Liver (tissue), 9 donors: ENCODE results near the gene THADA. TPM values are rescaled to one million over a fixed set of nuclear protein-coding genes. Genes with fewer than 3 reads are reported as not detected.

Experiments
- DNase-seq: peaks from one replicate; pipeline ENCODE4 v3.0.0-alpha.2; 2017; ENCODE audit warnings: low spot score
- H3K27ac ChIP-seq, 2 donors: one replicate each; pipeline ENCODE4 v1.7.0; 2013; ENCODE audit warnings: inconsistent platforms in 2 of 2, low read length in 2 of 2, control low read depth in 1 of 2, low read depth in 1 of 2, mild to moderate bottlenecking in 1 of 2
- H3K27me3 ChIP-seq, 4 donors: one replicate each; pipeline versions ENCODE4 v1.6.1 to v1.7.0; 2013; ENCODE audit warnings: low read length in 3 of 4, inconsistent platforms in 1 of 4, mild to moderate bottlenecking in 1 of 4, moderate library complexity in 1 of 4; ENCODE audit not compliant: control insufficient read depth in 4 of 4, insufficient read depth in 4 of 4
- H3K36me3 ChIP-seq, 4 donors: one replicate each; pipeline versions ENCODE4 v1.6.1 to v1.7.0; 2013; ENCODE audit warnings: low read length in 3 of 4, mild to moderate bottlenecking in 3 of 4, low read depth in 1 of 4, moderate library complexity in 1 of 4; ENCODE audit not compliant: control insufficient read depth in 4 of 4, insufficient read depth in 3 of 4
- H3K4me1 ChIP-seq, 4 donors: one replicate each; pipeline versions ENCODE4 v1.6.1 to v1.7.0; 2013; ENCODE audit warnings: low read length in 3 of 4, mild to moderate bottlenecking in 3 of 4, moderate library complexity in 1 of 4; ENCODE audit not compliant: control insufficient read depth in 4 of 4, insufficient read depth in 4 of 4
- H3K4me3 ChIP-seq, 3 donors: one replicate each; pipeline versions ENCODE4 v1.6.1 to v1.7.0; 2013; ENCODE audit warnings: low read length in 3 of 3, control low read depth in 1 of 3, low read depth in 1 of 3, mild to moderate bottlenecking in 1 of 3
- H3K9ac ChIP-seq, 2 donors: one replicate each; pipeline ENCODE4 v1.7.0; 2013; ENCODE audit warnings: low read length in 2 of 2, mild to moderate bottlenecking in 2 of 2, moderate library complexity in 2 of 2, control low read depth in 1 of 2, low read depth in 1 of 2
- H3K9me3 ChIP-seq, 4 donors: one replicate each; pipeline versions ENCODE4 v1.6.1 to v1.7.0; 2013; ENCODE audit warnings: low read length in 3 of 4; ENCODE audit not compliant: control insufficient read depth in 4 of 4
- ATF3 ChIP-seq: IDR thresholded peaks from 2 replicates; pipeline ENCODE4 v1.6.1; 2016; ENCODE audit warnings: antibody characterized with exemption
- CTCF ChIP-seq: fragments of 150-350 bp; IDR thresholded peaks from 2 replicates; pipeline ENCODE4 v1.5.1; 2017; ENCODE audit warnings: improper control_type of control experiment, low read depth, low read length; ENCODE audit not compliant: missing input control
- EGR1 ChIP-seq, 2 donors: IDR thresholded peaks; 2 replicates each; pipeline ENCODE4 v1.6.1; 2016 to 2018; ENCODE audit warnings: antibody characterized with exemption in 2 of 2, low read depth in 2 of 2
- FOXA1 ChIP-seq: IDR thresholded peaks from 2 replicates; pipeline ENCODE4 v1.6.1; 2016; ENCODE audit warnings: antibody characterized with exemption
- GABPA ChIP-seq, 2 donors: IDR thresholded peaks in 1 of 2; conservative IDR thresholded peaks in 1 of 2; 2 replicates each; pipeline ENCODE4 v1.6.1; 2016; ENCODE audit warnings: antibody characterized with exemption in 2 of 2, mild to moderate bottlenecking in 1 of 2, moderate library complexity in 1 of 2
- HNF4A ChIP-seq, 2 donors: conservative IDR thresholded peaks; 2 replicates each; pipeline ENCODE4 v1.6.1; 2016; ENCODE audit warnings: antibody characterized with exemption in 2 of 2, mild to moderate bottlenecking in 2 of 2
- HNF4G ChIP-seq: IDR thresholded peaks from 2 replicates; pipeline ENCODE4 v1.6.1; 2016; ENCODE audit warnings: antibody characterized with exemption
- JUND ChIP-seq, 2 donors: IDR thresholded peaks; 2 replicates each; pipeline ENCODE4 v1.6.1; 2016; ENCODE audit warnings: antibody characterized with exemption in 2 of 2
- MAX ChIP-seq: IDR thresholded peaks from 2 replicates; pipeline ENCODE4 v1.6.1; 2016; ENCODE audit warnings: antibody characterized with exemption
- NR2F2 ChIP-seq: IDR thresholded peaks from 2 replicates; pipeline ENCODE4 v1.6.1; 2016; ENCODE audit warnings: antibody characterized with exemption
- RAD21 ChIP-seq, 2 donors: IDR thresholded peaks; 2 replicates each; pipeline ENCODE4 v1.6.1; 2016; ENCODE audit warnings: antibody characterized with exemption in 2 of 2, mild to moderate bottlenecking in 2 of 2
- REST ChIP-seq: IDR thresholded peaks from 2 replicates; pipeline ENCODE4 v1.6.1; 2016; ENCODE audit warnings: antibody characterized with exemption, mild to moderate bottlenecking
- RXRA ChIP-seq, 2 donors: IDR thresholded peaks; 2 replicates each; pipeline ENCODE4 v1.6.1; 2017 to 2018; ENCODE audit warnings: antibody characterized with exemption in 2 of 2, mild to moderate bottlenecking in 1 of 2
- SP1 ChIP-seq: IDR thresholded peaks from 2 replicates; pipeline ENCODE4 v1.6.1; 2018; ENCODE audit warnings: antibody characterized with exemption, mild to moderate bottlenecking
- TAF1 ChIP-seq: conservative IDR thresholded peaks from 2 replicates; pipeline ENCODE4 v1.6.1; 2016; ENCODE audit warnings: antibody characterized with exemption, mild to moderate bottlenecking
- YY1 ChIP-seq: IDR thresholded peaks from 2 replicates; pipeline ENCODE4 v1.6.1; 2016; ENCODE audit warnings: antibody characterized with exemption, mild to moderate bottlenecking
- ZBTB33 ChIP-seq: IDR thresholded peaks from 2 replicates; pipeline ENCODE4 v1.6.1; 2016; ENCODE audit warnings: antibody characterized with exemption
- WGBS: extraction: QIAGEN DNeasy Blood & Tissue Kit; methylation state at CpG from one replicate; pipeline ENCODE4 v1.1.7; 2013; 5-methylcytosine and 5-hydroxymethylcytosine counted together
- polyA plus RNA-seq, 2 donors: library from polyadenylated mRNA; stranded (reverse) in 1 of 2; unstranded in 1 of 2; fragments of 200-250 nt in 1 of 2; fragments of >200 nt in 1 of 2; fragmentation: Nextera tagmentation in 1 of 2; extraction: Ambion mirVana in 1 of 2; gene quantifications; one replicate each; pipeline versions ENCODE4 v1.2.1 to v1.2.3, GENCODE V29; 2013 to 2015
- total RNA-seq, 2 donors: library from RNA; depleted of rRNA; stranded (reverse); fragments of >200 nt; gene quantifications; one replicate each; pipeline ENCODE4 v1.2.3, GENCODE V29; 2014
- donor health status: healthy.
- donor health status: healthy.
- donor health status: healthy.
- donor health status: healthy.
- donor health status: healthy.

THADA gene
- total and polyA plus RNA-seq, 4 donors = 12.0 to 37.2 (median 22.3) TPM

- peak; percentile 65 to 67 for TF ChIP-seq RXRA (IDR thresholded peaks at IDR 0.05)
- TF ChIP-seq ATF3 = no peak
- TF ChIP-seq FOXA1 = no peak
- TF ChIP-seq EGR1 (IDR thresholded peaks at IDR 0.05; ENCODE audit: low read depth in 2 of 2) = no peak
- peak; percentile 71 for TF ChIP-seq SP1
- peak in 1 of 2 donors; percentile 50 for TF ChIP-seq JUND (IDR thresholded peaks at IDR 0.05)
- TF ChIP-seq GABPA (IDR thresholded peaks at IDR 0.05 in 1 of 2, conservative IDR thresholded peaks at IDR 0.05 in 1 of 2) = no peak
- peak; percentile 40 for TF ChIP-seq REST
- no peak for TF ChIP-seq NR2F2
- no peak for TF ChIP-seq HNF4G
- TF ChIP-seq TAF1 = no peak
- TF ChIP-seq MAX = no peak
- TF ChIP-seq YY1 = peak; percentile 41
- TF ChIP-seq ZBTB33 = no peak
- no peak for TF ChIP-seq CTCF
- peak; percentile 67 to 79 for TF ChIP-seq HNF4A (conservative IDR thresholded peaks at IDR 0.05)
- TF ChIP-seq RAD21 (IDR thresholded peaks at IDR 0.05) = peak; percentile 35 to 36
- 61% methylated on average over 6 of the region's 6 CpGs for whole genome bisulfite sequencing
- Histone ChIP-seq H3K4me3 (no peak overlapping the region), H3K9ac (no peak overlapping the region), H3K27me3 (no peaks in the 10 kb centered on the region), H3K4me1 (peaks cover 4 to 26% (median 19%) of the 10 kb centered on the region in 4 donors), H3K27ac (peak overlapping the region; percentile 69 to 70), H3K9me3 (no peaks in the 10 kb centered on the region), H3K36me3 (no peaks in the 10 kb centered on the region)
- DNase-seq = no peak
Observed at GRCh38 chr2:43424262-43425207, 171.3 kb downstream of the THADA start.
